Measurements from ENCODE around the gene C5orf15.

DNA sequence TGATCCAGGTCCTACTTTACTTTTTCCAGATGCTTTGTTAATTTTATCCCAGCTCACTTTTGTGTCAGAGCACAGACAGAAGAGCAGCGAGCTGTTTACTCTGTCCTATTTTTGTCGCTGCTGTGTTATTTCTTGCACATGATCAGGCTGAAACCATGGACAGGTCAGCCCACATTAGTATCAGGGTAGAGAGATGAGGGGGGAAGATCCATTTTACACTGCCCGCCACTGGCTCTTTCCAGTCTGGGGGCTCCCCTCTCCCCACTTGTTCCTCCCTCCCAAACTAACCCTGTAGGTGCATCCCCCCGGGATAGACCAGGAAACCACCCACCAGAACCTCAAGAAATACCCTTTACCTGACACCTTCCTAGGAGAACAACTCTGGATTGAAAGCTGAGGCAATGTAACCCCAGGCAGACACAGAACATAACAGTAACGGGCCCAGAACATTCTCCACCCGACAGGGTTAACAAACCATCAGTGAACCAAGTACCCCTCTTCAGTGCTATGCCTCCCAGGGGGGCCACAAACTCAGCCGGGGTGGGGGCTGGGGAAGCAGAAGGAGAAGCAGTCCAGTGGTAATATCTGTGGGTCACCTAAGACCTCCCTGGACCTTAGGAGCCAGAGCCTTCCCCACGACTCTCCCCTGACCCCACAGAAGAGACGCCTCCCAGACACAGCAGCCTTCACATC lies 26.0 kb upstream of the C5orf15 start:
- TF ChIP-seq, protein P1, sequence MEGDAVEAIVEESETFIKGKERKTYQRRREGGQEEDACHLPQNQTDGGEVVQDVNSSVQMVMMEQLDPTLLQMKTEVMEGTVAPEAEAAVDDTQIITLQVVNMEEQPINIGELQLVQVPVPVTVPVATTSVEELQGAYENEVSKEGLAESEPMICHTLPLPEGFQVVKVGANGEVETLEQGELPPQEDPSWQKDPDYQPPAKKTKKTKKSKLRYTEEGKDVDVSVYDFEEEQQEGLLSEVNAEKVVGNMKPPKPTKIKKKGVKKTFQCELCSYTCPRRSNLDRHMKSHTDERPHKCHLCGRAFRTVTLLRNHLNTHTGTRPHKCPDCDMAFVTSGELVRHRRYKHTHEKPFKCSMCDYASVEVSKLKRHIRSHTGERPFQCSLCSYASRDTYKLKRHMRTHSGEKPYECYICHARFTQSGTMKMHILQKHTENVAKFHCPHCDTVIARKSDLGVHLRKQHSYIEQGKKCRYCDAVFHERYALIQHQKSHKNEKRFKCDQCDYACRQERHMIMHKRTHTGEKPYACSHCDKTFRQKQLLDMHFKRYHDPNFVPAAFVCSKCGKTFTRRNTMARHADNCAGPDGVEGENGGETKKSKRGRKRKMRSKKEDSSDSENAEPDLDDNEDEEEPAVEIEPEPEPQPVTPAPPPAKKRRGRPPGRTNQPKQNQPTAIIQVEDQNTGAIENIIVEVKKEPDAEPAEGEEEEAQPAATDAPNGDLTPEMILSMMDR (IDR thresholded peaks at IDR 0.05) = no peak
- TF ChIP-seq POLR2A (IDR thresholded peaks at IDR 0.05) = no peak

Data from lower leg skin (tissue), 3 donors.